ENCODE results near the gene ADAMTS14. TPM values are rescaled to one million over a fixed set of nuclear protein-coding genes. Genes with fewer than 3 reads are reported as not detected.

Gene ADAMTS14
- total and polyA plus RNA-seq, 12 donors, result under 0.01 to 1.2 (median 0.34) TPM; not detected in 3

DNA sequence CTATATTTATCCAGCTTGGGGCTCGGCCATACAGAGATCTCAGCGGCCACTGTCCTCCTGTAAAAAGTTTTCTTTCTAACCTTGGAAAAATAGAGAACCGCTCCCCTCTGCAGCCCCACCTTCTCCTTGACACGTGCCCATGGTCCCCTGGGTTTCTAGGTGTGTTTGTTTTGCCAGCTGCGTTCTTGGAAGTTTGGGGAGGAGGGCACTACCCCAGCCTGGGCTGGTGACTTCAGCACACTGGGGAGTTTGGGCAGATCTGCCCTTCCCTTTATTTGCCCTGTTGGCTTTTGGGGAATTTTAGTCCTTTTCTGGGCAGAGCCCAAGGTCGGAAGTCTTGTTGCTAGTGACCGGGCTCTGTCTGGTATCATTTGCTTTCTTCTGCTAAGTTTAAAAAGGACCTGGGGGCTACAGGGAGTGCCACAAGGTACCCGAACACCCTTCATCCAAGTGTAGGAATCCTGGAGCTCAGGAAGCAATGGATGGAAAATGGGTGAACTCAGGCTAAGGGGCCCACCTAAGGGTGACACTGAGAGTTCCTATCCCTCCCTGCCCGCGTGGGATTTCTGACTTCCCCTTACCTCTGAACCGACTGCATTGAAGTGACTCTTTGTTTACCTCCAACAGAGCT, 1.7 kb downstream of the ADAMTS14 start:
- WGBS, 4 donors, result 47 to 56% (median 51%) methylated on average over 9 to 11 of the region's 11 CpGs
- DNase-seq, result no peak
- intact Hi-C loops (cut with DNase I), result no loop called here
- Histone ChIP-seq H3K36me3 (replicated peaks in 1 of 2) (no peaks in the 10 kb centered on the region), H3K9me3 (replicated peaks in 1 of 3) (no peaks in the 10 kb centered on the region), H3K4me3 (no peak overlapping the region), H3K4me1 (replicated peaks in 1 of 2) (peaks cover 3 to 9% of the 10 kb centered on the region in 2 donors), H3K27ac (no peak overlapping the region), H3K27me3 (no peaks in the 10 kb centered on the region)
- TF ChIP-seq POLR2A (IDR thresholded peaks at IDR 0.05), result no peak
- TF ChIP-seq, protein P1, sequence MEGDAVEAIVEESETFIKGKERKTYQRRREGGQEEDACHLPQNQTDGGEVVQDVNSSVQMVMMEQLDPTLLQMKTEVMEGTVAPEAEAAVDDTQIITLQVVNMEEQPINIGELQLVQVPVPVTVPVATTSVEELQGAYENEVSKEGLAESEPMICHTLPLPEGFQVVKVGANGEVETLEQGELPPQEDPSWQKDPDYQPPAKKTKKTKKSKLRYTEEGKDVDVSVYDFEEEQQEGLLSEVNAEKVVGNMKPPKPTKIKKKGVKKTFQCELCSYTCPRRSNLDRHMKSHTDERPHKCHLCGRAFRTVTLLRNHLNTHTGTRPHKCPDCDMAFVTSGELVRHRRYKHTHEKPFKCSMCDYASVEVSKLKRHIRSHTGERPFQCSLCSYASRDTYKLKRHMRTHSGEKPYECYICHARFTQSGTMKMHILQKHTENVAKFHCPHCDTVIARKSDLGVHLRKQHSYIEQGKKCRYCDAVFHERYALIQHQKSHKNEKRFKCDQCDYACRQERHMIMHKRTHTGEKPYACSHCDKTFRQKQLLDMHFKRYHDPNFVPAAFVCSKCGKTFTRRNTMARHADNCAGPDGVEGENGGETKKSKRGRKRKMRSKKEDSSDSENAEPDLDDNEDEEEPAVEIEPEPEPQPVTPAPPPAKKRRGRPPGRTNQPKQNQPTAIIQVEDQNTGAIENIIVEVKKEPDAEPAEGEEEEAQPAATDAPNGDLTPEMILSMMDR (IDR thresholded peaks at IDR 0.05), result no peak

DNA sequence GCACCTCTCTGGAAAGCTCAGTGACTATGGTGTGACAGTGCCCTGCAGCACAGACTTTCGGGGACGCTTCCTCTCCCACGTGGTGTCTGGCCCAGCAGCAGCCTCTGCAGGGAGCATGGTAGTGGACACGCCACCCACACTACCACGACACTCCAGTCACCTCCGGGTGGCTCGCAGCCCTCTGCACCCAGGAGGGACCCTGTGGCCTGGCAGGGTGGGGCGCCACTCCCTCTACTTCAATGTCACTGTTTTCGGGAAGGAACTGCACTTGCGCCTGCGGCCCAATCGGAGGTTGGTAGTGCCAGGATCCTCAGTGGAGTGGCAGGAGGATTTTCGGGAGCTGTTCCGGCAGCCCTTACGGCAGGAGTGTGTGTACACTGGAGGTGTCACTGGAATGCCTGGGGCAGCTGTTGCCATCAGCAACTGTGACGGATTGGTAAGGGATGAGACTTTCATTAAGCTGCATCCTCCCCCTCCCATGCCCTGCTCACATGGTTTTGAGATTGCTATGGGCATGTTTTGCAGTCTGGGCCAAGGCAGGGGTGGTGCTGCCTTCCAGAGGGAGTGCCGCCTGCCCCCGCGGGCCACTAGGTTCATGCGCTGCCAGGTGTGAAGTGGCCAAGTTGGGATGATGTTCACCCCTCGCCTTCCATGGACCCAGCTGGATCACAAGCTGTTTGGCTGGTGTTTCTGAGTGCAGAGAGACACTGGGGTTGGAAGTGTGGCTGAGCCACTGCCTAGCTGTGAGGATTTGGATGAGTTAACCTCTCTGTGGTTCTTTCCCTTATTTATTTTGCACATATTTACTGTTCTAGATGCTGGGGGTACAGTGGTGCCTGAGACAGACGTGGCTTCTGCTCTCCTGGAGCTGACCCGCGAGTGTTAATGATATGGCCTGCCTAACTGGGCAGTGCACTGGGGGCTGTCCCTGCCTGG, 2.5 kb downstream of the ADAMTS14 start:
- Histone ChIP-seq H3K9me3 (replicated peaks in 1 of 3) (no peaks in the 10 kb centered on the region), H3K27ac (no peak overlapping the region), H3K27me3 (no peaks in the 10 kb centered on the region), H3K36me3 (replicated peaks in 1 of 2) (no peaks in the 10 kb centered on the region), H3K4me3 (no peak overlapping the region), H3K4me1 (replicated peaks in 1 of 2) (peaks cover 3 to 9% of the 10 kb centered on the region in 2 donors)
- 89 to 100% (median 91%) methylated on average over 5 to 24 of the region's 24 CpGs for WGBS, 4 donors
- TF ChIP-seq, protein P1 (IDR thresholded peaks at IDR 0.05), result no peak
- TF ChIP-seq POLR2A (IDR thresholded peaks at IDR 0.05), result no peak
- DNase-seq, result no peak
- intact Hi-C loops (cut with DNase I), result no loop called here

DNA sequence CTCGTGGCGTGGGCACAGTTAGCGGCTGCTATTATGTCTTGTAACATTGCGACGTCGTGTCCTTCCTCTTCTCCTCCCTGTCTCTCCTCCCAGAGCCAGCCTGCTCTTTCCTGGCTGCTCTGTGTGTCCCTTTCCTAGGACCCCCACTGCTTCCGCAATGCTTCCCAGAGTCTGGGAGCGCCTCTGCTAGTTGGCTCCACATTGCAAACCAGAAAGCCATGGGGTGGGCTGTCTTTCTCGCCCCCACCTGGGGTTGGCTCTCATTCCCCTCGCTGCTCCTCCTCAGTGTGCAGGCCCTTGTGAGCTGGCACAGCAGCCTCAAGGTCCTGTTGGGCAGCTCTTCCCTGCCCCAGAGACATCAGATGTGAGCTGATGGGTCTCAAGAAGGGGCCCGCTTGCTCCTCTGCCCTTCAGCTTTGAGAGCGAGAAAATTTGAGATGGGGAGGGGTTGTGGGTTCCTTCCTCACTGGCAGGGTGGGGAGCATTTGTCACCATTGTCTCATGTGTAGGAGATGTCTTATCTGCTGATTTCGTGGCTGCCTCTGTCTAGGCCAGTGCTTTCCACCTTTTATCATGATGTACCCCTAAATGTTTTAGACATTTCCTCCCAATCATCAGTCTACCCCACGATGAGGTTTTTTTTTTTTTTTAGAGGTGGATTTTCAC, 3.3 kb downstream of the ADAMTS14 start:
- H3K4me1 ChIP-seq (replicated peaks in 1 of 2), result peaks cover 3 to 9% of the 10 kb centered on the region in 2 donors
- H3K27ac ChIP-seq, result no peak overlapping the region
- TF ChIP-seq POLR2A (IDR thresholded peaks at IDR 0.05), result no peak
- TF ChIP-seq, protein P1 (IDR thresholded peaks at IDR 0.05), result no peak
- H3K9me3 ChIP-seq (replicated peaks in 1 of 3), result no peaks in the 10 kb centered on the region
- H3K27me3 ChIP-seq, result no peaks in the 10 kb centered on the region
- no peak for DNase-seq
- 77 to 83% (median 79%) methylated on average over 12 to 14 of the region's 14 CpGs for WGBS, 4 donors
- no peak overlapping the region for H3K4me3 ChIP-seq
- H3K36me3 ChIP-seq (replicated peaks in 1 of 2), result no peaks in the 10 kb centered on the region
- intact Hi-C loops (cut with DNase I), result no loop called here

DNA sequence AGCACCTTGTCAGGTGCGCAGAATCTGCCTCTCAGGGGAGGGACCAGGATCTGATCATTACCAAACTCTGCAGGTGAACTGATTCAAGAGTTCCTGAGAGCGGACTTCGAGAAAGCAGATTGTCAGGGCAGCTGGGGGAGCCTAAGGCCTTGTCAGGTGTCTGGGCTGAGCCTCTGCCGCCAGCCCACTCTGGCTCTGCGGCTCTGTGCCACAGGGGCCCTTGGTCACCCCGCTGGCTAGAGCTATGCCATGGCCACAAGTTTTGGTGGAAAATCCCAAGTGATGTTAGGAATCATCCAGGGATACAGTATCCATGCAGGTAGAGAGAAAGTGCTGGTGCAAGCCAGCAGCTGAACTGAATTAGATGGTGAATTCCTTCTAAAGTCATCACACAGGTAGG, 4.2 kb downstream of the ADAMTS14 start:
- no peak overlapping the region for H3K27ac ChIP-seq
- 81 to 98% (median 87%) methylated on average over 3 to 6 of the region's 6 CpGs for WGBS, 4 donors
- peaks cover 3 to 9% of the 10 kb centered on the region in 2 donors for H3K4me1 ChIP-seq (replicated peaks in 1 of 2)
- H3K4me3 ChIP-seq, result no peak overlapping the region
- intact Hi-C loops (cut with DNase I), result no loop called here
- no peaks in the 10 kb centered on the region for H3K27me3 ChIP-seq
- DNase-seq, result no peak
- TF ChIP-seq, protein P1 (IDR thresholded peaks at IDR 0.05), result no peak
- no peak for TF ChIP-seq POLR2A (IDR thresholded peaks at IDR 0.05)
- no peaks in the 10 kb centered on the region for H3K36me3 ChIP-seq (replicated peaks in 1 of 2)
- no peaks in the 10 kb centered on the region for H3K9me3 ChIP-seq (replicated peaks in 1 of 3)

All from adrenal gland (tissue), 12 donors.